Measurements from ENCODE around the gene EXOC6B. TPM values are rescaled to one million over a fixed set of nuclear protein-coding genes. Genes with fewer than 3 reads are reported as not detected.

The EXOC6B gene
- total RNA-seq, 1 experiment from 2014 or later = 40.1 TPM

DNA sequence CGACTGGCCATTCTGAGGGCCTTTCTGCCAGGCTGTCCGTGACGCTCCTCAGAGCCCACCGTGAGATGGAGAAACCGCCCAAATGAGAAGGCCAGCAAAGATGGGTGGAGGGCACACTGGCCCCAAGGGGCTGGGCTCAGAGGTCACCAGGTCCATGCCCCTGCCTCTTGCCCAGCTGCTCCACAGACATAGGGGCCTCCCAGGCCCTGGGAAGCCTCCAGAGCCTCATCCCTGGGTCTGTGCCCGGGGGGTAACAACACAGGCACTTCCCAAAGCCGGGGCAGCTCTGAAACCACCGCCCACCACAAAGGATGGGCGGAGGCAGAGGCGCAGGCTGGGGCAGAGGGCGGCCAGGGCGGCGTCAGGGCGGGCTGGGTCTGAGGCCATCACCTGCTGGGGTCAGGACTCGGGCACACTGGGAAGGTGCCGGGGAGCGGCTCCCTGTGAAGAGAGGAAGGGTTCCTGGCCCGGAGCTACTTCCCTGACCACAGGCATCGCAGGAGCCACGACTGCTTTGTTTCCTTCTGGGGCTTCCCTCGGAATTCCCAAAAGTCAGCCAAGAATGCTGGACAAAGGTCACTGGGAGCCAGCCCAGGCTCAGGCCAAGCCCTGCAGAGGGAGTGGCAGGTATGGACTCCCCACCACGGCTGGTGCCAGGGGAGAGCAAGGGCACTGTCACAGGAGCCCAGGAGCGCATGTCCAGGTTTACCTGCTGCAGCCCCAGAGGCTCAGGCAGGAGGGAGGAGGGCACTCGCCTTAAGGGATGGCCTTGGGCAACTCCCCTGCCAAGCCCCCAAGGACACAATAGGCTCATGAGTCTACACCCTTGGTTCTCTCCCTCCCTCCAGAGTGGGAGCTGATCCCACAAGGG lies 687.6 kb downstream of the EXOC6B start:
- H3K27ac ChIP-seq (ENCODE audit: insufficient read length, low read depth, low read length) = no peak overlapping the region
- no peak overlapping the region for H2BK12ac ChIP-seq (ENCODE audit: insufficient read length, low read depth, low read length)
- peaks cover 56% of the 10 kb centered on the region for H3K27me3 Mint-ChIP-seq (ENCODE audit: low read depth)
- H3K9ac ChIP-seq (ENCODE audit: extremely low read depth, insufficient read length, low read length) = no peak overlapping the region
- H2BK20ac ChIP-seq (ENCODE audit: low read depth, low read length, poor library complexity, severe bottlenecking) = no peak overlapping the region
- H3K79me2 ChIP-seq (ENCODE audit: insufficient read depth, low read length) = no peaks in the 10 kb centered on the region
- H3K56ac ChIP-seq (ENCODE audit: insufficient read length, low read depth, low read length) = no peak overlapping the region
- H3K4ac ChIP-seq (ENCODE audit: low read depth, low read length) = no peak overlapping the region
- no peak overlapping the region for H3K4me3 Mint-ChIP-seq
- no peak overlapping the region for H2BK5ac ChIP-seq (ENCODE audit: insufficient read length, low read length)
- peak; percentile 26 for DNase-seq
- no peak overlapping the region for H3T11ph ChIP-seq (ENCODE audit: low read length)
- no peak overlapping the region for H3K4me2 ChIP-seq (ENCODE audit: insufficient read depth, insufficient read length, low read length)
- no peak overlapping the region for H2AK5ac ChIP-seq (ENCODE audit: insufficient read length, low read length)
- H4K5ac ChIP-seq (ENCODE audit: insufficient read length, low read depth, low read length) = no peak overlapping the region
- no peak overlapping the region for H4K8ac ChIP-seq (replicated peaks; ENCODE audit: insufficient read length, low read depth, low read length)
- peaks cover 8 to 22% of the 10 kb centered on the region in 2 experiments for H3K4me1 Mint-ChIP-seq
- H3K36me3 Mint-ChIP-seq (ENCODE audit: insufficient read depth in 1 of 3, low read depth in 3 of 3) = no peaks in the 10 kb centered on the region
- H2BK15ac ChIP-seq (ENCODE audit: low read depth, low read length) = no peak overlapping the region
- H3K18ac ChIP-seq (ENCODE audit: insufficient read length, low read depth, low read length) = no peak overlapping the region
- H3K9me3 ChIP-seq (ENCODE audit: control insufficient read depth, low read depth, low read length) = no peaks in the 10 kb centered on the region
- H3K27ac Mint-ChIP-seq = no peak overlapping the region
- no peak overlapping the region; the same call in 1 of the 2 replicates for H3K14ac ChIP-seq (ENCODE audit: insufficient read depth, low read length)
- no peaks in the 10 kb centered on the region for H3K4me1 ChIP-seq (ENCODE audit: insufficient read depth, low read length)
- no CpG with 5 or more reads among the region's 24 CpGs for WGBS (ENCODE audit: extremely low coverage, insufficient read length, low lambda C conversion rate)
- H3K79me1 ChIP-seq (ENCODE audit: insufficient read depth, low read depth, low read length, poor library complexity, severe bottlenecking) = no peaks in the 10 kb centered on the region
- H4K91ac ChIP-seq (ENCODE audit: insufficient read length, low read depth, low read length) = no peak overlapping the region
- H4K20me1 ChIP-seq (ENCODE audit: control insufficient read depth, insufficient read depth, insufficient read length) = no peaks in the 10 kb centered on the region
- TF ChIP-seq, protein P1, sequence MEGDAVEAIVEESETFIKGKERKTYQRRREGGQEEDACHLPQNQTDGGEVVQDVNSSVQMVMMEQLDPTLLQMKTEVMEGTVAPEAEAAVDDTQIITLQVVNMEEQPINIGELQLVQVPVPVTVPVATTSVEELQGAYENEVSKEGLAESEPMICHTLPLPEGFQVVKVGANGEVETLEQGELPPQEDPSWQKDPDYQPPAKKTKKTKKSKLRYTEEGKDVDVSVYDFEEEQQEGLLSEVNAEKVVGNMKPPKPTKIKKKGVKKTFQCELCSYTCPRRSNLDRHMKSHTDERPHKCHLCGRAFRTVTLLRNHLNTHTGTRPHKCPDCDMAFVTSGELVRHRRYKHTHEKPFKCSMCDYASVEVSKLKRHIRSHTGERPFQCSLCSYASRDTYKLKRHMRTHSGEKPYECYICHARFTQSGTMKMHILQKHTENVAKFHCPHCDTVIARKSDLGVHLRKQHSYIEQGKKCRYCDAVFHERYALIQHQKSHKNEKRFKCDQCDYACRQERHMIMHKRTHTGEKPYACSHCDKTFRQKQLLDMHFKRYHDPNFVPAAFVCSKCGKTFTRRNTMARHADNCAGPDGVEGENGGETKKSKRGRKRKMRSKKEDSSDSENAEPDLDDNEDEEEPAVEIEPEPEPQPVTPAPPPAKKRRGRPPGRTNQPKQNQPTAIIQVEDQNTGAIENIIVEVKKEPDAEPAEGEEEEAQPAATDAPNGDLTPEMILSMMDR (conservative IDR thresholded peaks at IDR 0.05) = no peak
- H2BK120ac ChIP-seq (ENCODE audit: low read depth, low read length, poor library complexity, severe bottlenecking) = no peak overlapping the region
- H3K27me3 ChIP-seq (ENCODE audit: insufficient read depth, low read length) = peaks cover 30% of the 10 kb centered on the region; the same call in 1 of the 2 replicates
- no peak overlapping the region for H3K23ac ChIP-seq (ENCODE audit: insufficient read length, low read depth, low read length)
- peaks cover under 1% of the 10 kb centered on the region for H3K23me2 ChIP-seq (ENCODE audit: insufficient read length, low read depth, low read length, poor library complexity, severe bottlenecking)
- no peak overlapping the region for H2AFZ ChIP-seq (ENCODE audit: low read length)
- H3K9me3 Mint-ChIP-seq = no peaks in the 10 kb centered on the region; a peak in 1 of 5 replicates
